ENCODE data around the gene STMN3. TPM values are rescaled to one million over a fixed set of nuclear protein-coding genes. Genes with fewer than 3 reads are reported as not detected.

The STMN3 gene
- total RNA-seq, 1 donor from 2014 or later, result 40.8 TPM

GRCh38 chr20:63597651-63598478 lies 55.4 kb downstream of the STMN3 start:
- no peaks in the 10 kb centered on the region for H3K36me3 ChIP-seq (ENCODE audit: control insufficient read depth, insufficient read depth, low read length)
- TF ChIP-seq CTCF (IDR thresholded peaks at IDR 0.05; ENCODE audit: insufficient read depth, low read length, poor library complexity, severe bottlenecking), result no peak

GRCh38 chr20:63596423-63596822 lies 56.8 kb downstream of the STMN3 start:
- DNase-seq (ENCODE audit: low read depth), result no peak
- Histone ChIP-seq H3K36me3 (ENCODE audit: control insufficient read depth, insufficient read depth, low read length) (no peaks in the 10 kb centered on the region), H3K27me3 (ENCODE audit: control insufficient read depth, insufficient read depth, low read length) (no peaks in the 10 kb centered on the region), H3K4me3 (ENCODE audit: low read depth, low read length) (no peak overlapping the region)
- no peak for TF ChIP-seq CTCF (IDR thresholded peaks at IDR 0.05; ENCODE audit: insufficient read depth, low read length, poor library complexity, severe bottlenecking)

More at GRCh38 chr20:63597651-63598478, 55.4 kb downstream of the STMN3 start:
- DNase-seq (ENCODE audit: low read depth), result no peak
- H3K4me3 ChIP-seq (ENCODE audit: low read depth, low read length), result no peak overlapping the region
- no peaks in the 10 kb centered on the region for H3K27me3 ChIP-seq (ENCODE audit: control insufficient read depth, insufficient read depth, low read length)

- Histone ChIP-seq H3K27me3 (ENCODE audit: control insufficient read depth, insufficient read depth, low read length) (no peaks in the 10 kb centered on the region), H3K36me3 (ENCODE audit: control insufficient read depth, insufficient read depth, low read length) (no peaks in the 10 kb centered on the region), H3K4me3 (ENCODE audit: low read depth, low read length) (no peak overlapping the region)
- DNase-seq (ENCODE audit: low read depth), result no peak
- TF ChIP-seq CTCF (IDR thresholded peaks at IDR 0.05; ENCODE audit: insufficient read depth, low read length, poor library complexity, severe bottlenecking), result no peak
Observed at GRCh38 chr20:63595416-63596127, 57.7 kb downstream of the STMN3 start.

DNA sequence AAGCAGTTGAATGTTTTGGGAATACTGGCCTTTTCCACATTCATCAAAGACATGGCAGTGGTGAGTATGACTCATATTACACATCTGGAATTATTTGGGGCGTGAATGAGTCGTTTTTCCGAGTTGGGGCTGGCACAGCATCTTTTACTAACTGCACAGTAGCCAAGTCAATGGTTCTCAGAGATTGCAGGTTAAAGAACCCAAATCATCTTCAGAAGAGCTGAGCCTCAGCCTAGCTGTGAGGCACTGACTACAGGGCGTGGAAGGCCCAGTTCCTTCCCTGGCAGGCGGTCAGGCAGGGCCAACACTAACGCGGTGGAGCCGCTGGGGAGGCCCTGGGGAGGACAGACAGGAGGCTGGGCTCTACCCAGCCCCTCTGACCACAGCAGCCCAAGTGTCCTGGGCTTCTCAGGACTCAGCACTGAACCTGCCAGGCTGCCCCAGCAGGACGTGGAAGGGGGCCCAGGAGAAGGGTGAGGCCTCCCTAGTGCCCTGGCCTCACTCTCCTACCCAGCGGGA lies 59.1 kb downstream of the STMN3 start:
- no peaks in the 10 kb centered on the region for H3K36me3 ChIP-seq (ENCODE audit: control insufficient read depth, insufficient read depth, low read length)
- no peak for TF ChIP-seq CTCF (IDR thresholded peaks at IDR 0.05; ENCODE audit: insufficient read depth, low read length, poor library complexity, severe bottlenecking)
- no peaks in the 10 kb centered on the region for H3K27me3 ChIP-seq (ENCODE audit: control insufficient read depth, insufficient read depth, low read length)
- DNase-seq (ENCODE audit: low read depth), result no peak
- H3K4me3 ChIP-seq (ENCODE audit: low read depth, low read length), result no peak overlapping the region

- no peak for DNase-seq (ENCODE audit: low read depth)
- H3K27me3 ChIP-seq (ENCODE audit: control insufficient read depth, insufficient read depth, low read length), result no peaks in the 10 kb centered on the region
- no peaks in the 10 kb centered on the region for H3K36me3 ChIP-seq (ENCODE audit: control insufficient read depth, insufficient read depth, low read length)
- no peak for TF ChIP-seq CTCF (IDR thresholded peaks at IDR 0.05; ENCODE audit: insufficient read depth, low read length, poor library complexity, severe bottlenecking)
- no peak overlapping the region for H3K4me3 ChIP-seq (ENCODE audit: low read depth, low read length)
Observed at GRCh38 chr20:63592661-63593060, 60.6 kb downstream of the STMN3 start.

Measured in kidney epithelial cell (primary cell).